H9 (cell line): ENCODE data around the gene NOP53. TPM values are rescaled to one million over a fixed set of nuclear protein-coding genes. Genes with fewer than 3 reads are reported as not detected.

Experiments
- DNase-seq: peaks from one replicate; pipeline ENCODE4 v3.0.0-alpha.2; 2017
- H2AFZ ChIP-seq: one replicate; pipeline ENCODE4 v1.6.1; 2013; ENCODE audit warnings: mild to moderate bottlenecking, low read length, control low read depth, moderate library complexity
- H2AK5ac ChIP-seq: 2 replicates; pipeline ENCODE4 v1.6.1; 2013; ENCODE audit warnings: low read length, control low read depth, mixed read lengths; ENCODE audit not compliant: insufficient read length
- H2BK120ac ChIP-seq: one replicate; pipeline ENCODE4 v1.6.1; 2013; ENCODE audit warnings: low read depth, mild to moderate bottlenecking, low read length, control low read depth, inconsistent platforms; ENCODE audit not compliant: poor library complexity, severe bottlenecking
- H2BK12ac ChIP-seq: 2 replicates; pipeline ENCODE4 v1.6.1; 2013; ENCODE audit warnings: low read length, control low read depth, mixed read lengths, low read depth; ENCODE audit not compliant: insufficient read length
- H2BK15ac ChIP-seq: 2 replicates; pipeline ENCODE4 v1.6.1; 2013; ENCODE audit warnings: low read depth, low read length, control low read depth
- H2BK20ac ChIP-seq: one replicate; pipeline ENCODE4 v1.6.1; 2013; ENCODE audit warnings: low read depth, mild to moderate bottlenecking, low read length, control low read depth, inconsistent platforms; ENCODE audit not compliant: poor library complexity, severe bottlenecking
- H2BK5ac ChIP-seq: 2 replicates; pipeline ENCODE4 v1.6.1; 2013; ENCODE audit warnings: low read length, control low read depth, mixed read lengths; ENCODE audit not compliant: insufficient read length
- H3K14ac ChIP-seq: 2 replicates; pipeline ENCODE4 v1.6.1; 2013; ENCODE audit warnings: low read length, control low read depth; ENCODE audit not compliant: insufficient read depth
- H3K18ac ChIP-seq: 2 replicates; pipeline ENCODE4 v1.6.1; 2013; ENCODE audit warnings: low read depth, mild to moderate bottlenecking, mixed read lengths, low read length, control low read depth; ENCODE audit not compliant: insufficient read length
- H3K23ac ChIP-seq: 2 replicates; pipeline ENCODE4 v1.6.1; 2013; ENCODE audit warnings: low read length, control low read depth, mixed read lengths, low read depth; ENCODE audit not compliant: insufficient read length
- H3K23me2 ChIP-seq: 2 replicates; pipeline ENCODE4 v1.6.1; 2013; ENCODE audit warnings: low read depth, mild to moderate bottlenecking, mixed read lengths, low read length, control low read depth; ENCODE audit not compliant: insufficient read length, poor library complexity, severe bottlenecking
- H3K27ac ChIP-seq: 2 replicates; pipeline ENCODE4 v1.5.1; 2013; ENCODE audit warnings: low read length, control low read depth, mixed read lengths, low read depth; ENCODE audit not compliant: insufficient read length
- H3K27me3 ChIP-seq: 2 replicates; pipeline ENCODE4 v1.6.1; 2013; ENCODE audit warnings: low read length, control low read depth, inconsistent platforms; ENCODE audit not compliant: insufficient read depth
- H3K4ac ChIP-seq: 2 replicates; pipeline ENCODE4 v1.6.1; 2013; ENCODE audit warnings: low read depth, mild to moderate bottlenecking, control low read depth, inconsistent platforms, low read length, moderate library complexity
- H3K4me1 ChIP-seq: 2 replicates; pipeline ENCODE4 v1.6.1; 2013; ENCODE audit warnings: low read length, control low read depth, inconsistent platforms; ENCODE audit not compliant: insufficient read depth
- H3K4me2 ChIP-seq: 2 replicates; pipeline ENCODE4 v1.6.1; 2013; ENCODE audit warnings: low read length, control low read depth, mixed read lengths; ENCODE audit not compliant: insufficient read length, insufficient read depth
- H3K56ac ChIP-seq: 2 replicates; pipeline ENCODE4 v1.6.1; 2013; ENCODE audit warnings: low read depth, mild to moderate bottlenecking, mixed read lengths, low read length, control low read depth; ENCODE audit not compliant: insufficient read length
- H3K79me1 ChIP-seq: 2 replicates; pipeline ENCODE4 v1.6.1; 2013; ENCODE audit warnings: low read depth, mild to moderate bottlenecking, moderate library complexity, low read length, control low read depth, inconsistent platforms; ENCODE audit not compliant: insufficient read depth, poor library complexity, severe bottlenecking
- H3K79me2 ChIP-seq: 2 replicates; pipeline ENCODE4 v1.6.1; 2013; ENCODE audit warnings: low read length, control low read depth, inconsistent platforms; ENCODE audit not compliant: insufficient read depth
- H3K9ac ChIP-seq: 2 replicates; pipeline ENCODE4 v1.6.1; 2013; ENCODE audit warnings: low read length, control low read depth, mixed read lengths; ENCODE audit not compliant: insufficient read length; ENCODE audit errors: extremely low read depth
- H3K9me3 ChIP-seq: one replicate; pipeline ENCODE4 v1.6.1; 2013; ENCODE audit warnings: low read depth, low read length, inconsistent platforms; ENCODE audit not compliant: control insufficient read depth
- H3T11ph ChIP-seq: one replicate; pipeline ENCODE4 v1.6.1; 2013; ENCODE audit warnings: mild to moderate bottlenecking, low read length, control low read depth, inconsistent platforms
- H4K20me1 ChIP-seq: one replicate; pipeline ENCODE4 v1.6.1; 2013; ENCODE audit not compliant: control insufficient read depth, insufficient read length, insufficient read depth
- H4K5ac ChIP-seq: 2 replicates; pipeline ENCODE4 v1.6.1; 2013; ENCODE audit warnings: low read depth, mild to moderate bottlenecking, mixed read lengths, low read length, control low read depth; ENCODE audit not compliant: insufficient read length
- H4K8ac ChIP-seq: replicated peaks from 2 replicates; pipeline ENCODE4 v1.6.1; 2013; ENCODE audit warnings: low read length, control low read depth, mixed read lengths, low read depth; ENCODE audit not compliant: insufficient read length
- H4K91ac ChIP-seq: 2 replicates; pipeline ENCODE4 v1.6.1; 2013; ENCODE audit warnings: low read depth, mild to moderate bottlenecking, moderate library complexity, mixed read lengths, low read length, control low read depth; ENCODE audit not compliant: insufficient read length
- H3K27ac Mint-ChIP-seq, 3 experiments: 2 replicates in 2 of 3; 3 replicates in 1 of 3; pipeline ENCODE4 v1.8.0; 2020 to 2021; ENCODE audit warnings: mixed read lengths in 3 of 3, mild to moderate bottlenecking in 1 of 3, moderate library complexity in 1 of 3
- H3K27me3 Mint-ChIP-seq: 2 replicates; pipeline ENCODE4 v1.8.0; 2021; ENCODE audit warnings: low read depth, mild to moderate bottlenecking, moderate library complexity, mixed read lengths
- H3K36me3 Mint-ChIP-seq, 3 experiments: 2 replicates in 2 of 3; 3 replicates in 1 of 3; pipeline ENCODE4 v1.8.0; 2020 to 2021; ENCODE audit warnings: low read depth in 3 of 3, mixed read lengths in 3 of 3; ENCODE audit not compliant: insufficient read depth in 1 of 3
- H3K4me1 Mint-ChIP-seq, 2 experiments: 2 replicates each; pipeline ENCODE4 v1.8.0; 2020; ENCODE audit warnings: mixed read lengths in 2 of 2
- H3K4me3 Mint-ChIP-seq, 2 experiments: 2 replicates in 1 of 2; 3 replicates in 1 of 2; pipeline ENCODE4 v1.8.0; 2020 to 2021; ENCODE audit warnings: mild to moderate bottlenecking in 2 of 2, mixed read lengths in 2 of 2, moderate library complexity in 1 of 2
- H3K9me3 Mint-ChIP-seq, 2 experiments: 2 replicates in 1 of 2; 3 replicates in 1 of 2; pipeline ENCODE4 v1.8.0; 2020; ENCODE audit warnings: mild to moderate bottlenecking in 2 of 2, mixed read lengths in 2 of 2, moderate library complexity in 1 of 2
- WGBS: extraction: QIAGEN DNeasy Blood & Tissue Kit; methylation state at CpG from one replicate; pipeline ENCODE4 v1.1.7; 2013; ENCODE audit warnings: missing lambda C conversion rate, low lambda C conversion rate, mixed read lengths; ENCODE audit not compliant: insufficient read length; ENCODE audit errors: extremely low coverage; 5-methylcytosine and 5-hydroxymethylcytosine counted together
- total RNA-seq: library from RNA; stranded (reverse); gene quantifications from 2 replicates; pipeline ENCODE4 v1.2.1, GENCODE V29; 2021
- TF ChIP-seq, protein P1 (sequence below): fragments of 200-600 bp; sonication (generic); conservative IDR thresholded peaks from 3 replicates; pipeline ENCODE4 v1.8.0; 2021; ENCODE audit warnings: antibody characterized with exemption, mild to moderate bottlenecking

NOP53 gene
- total RNA-seq, 1 experiment from 2014 or later, result 325 TPM

DNA sequence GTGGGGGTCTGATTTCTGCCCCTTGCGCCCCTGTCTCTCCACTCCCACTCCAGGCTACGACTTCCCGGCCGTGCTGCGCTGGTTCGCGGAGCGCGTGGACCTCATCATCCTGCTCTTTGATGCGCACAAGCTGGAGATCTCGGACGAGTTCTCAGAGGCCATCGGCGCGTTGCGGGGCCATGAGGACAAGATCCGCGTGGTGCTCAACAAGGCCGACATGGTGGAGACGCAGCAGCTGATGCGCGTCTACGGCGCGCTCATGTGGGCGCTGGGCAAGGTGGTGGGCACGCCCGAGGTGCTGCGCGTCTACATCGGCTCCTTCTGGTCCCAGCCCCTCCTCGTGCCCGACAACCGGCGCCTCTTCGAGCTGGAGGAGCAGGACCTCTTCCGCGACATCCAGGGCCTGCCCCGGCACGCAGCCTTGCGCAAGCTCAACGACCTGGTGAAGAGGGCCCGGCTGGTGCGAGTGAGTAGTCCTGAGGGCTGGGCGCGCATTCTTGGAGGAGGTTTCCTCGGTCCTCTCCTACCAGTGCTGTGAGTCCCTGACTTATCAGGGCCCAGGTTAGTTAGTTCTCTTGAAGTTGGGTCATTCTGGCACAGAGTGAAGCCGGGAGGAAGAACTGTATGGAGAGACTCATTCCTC lies 19.5 kb upstream of the NOP53 start:
- H3K9me3 Mint-ChIP-seq, result no peaks in the 10 kb centered on the region; a peak in 1 of 5 replicates
- H3K27me3 Mint-ChIP-seq, result no peaks in the 10 kb centered on the region; the same call in 1 of the 2 replicates
- no peaks in the 10 kb centered on the region for H3K9me3 ChIP-seq
- H2BK15ac ChIP-seq, result no peak overlapping the region
- H3K79me2 ChIP-seq, result no peaks in the 10 kb centered on the region
- H3K14ac ChIP-seq, result no peak overlapping the region; the same call in 1 of the 2 replicates
- no peak for DNase-seq
- no peak overlapping the region for H3T11ph ChIP-seq
- H4K8ac ChIP-seq, result no peak overlapping the region
- H3K27ac Mint-ChIP-seq, result no peak overlapping the region; a peak in 1 of 7 replicates
- no peak overlapping the region for H3K4ac ChIP-seq
- no peak overlapping the region for H3K9ac ChIP-seq
- H2AFZ ChIP-seq, result no peak overlapping the region
- no peaks in the 10 kb centered on the region for H3K79me1 ChIP-seq
- H2AK5ac ChIP-seq, result no peak overlapping the region
- no peak overlapping the region for H4K91ac ChIP-seq
- no peak overlapping the region for H3K23ac ChIP-seq
- H2BK5ac ChIP-seq, result no peak overlapping the region
- H4K20me1 ChIP-seq, result no peaks in the 10 kb centered on the region
- no peak overlapping the region for H3K18ac ChIP-seq
- no peaks in the 10 kb centered on the region for H3K27me3 ChIP-seq
- WGBS, result no CpG with 5 or more reads among the region's 48 CpGs
- no peak overlapping the region for H2BK20ac ChIP-seq
- H4K5ac ChIP-seq, result no peak overlapping the region
- H3K4me1 Mint-ChIP-seq, result peaks cover 11 to 13% of the 10 kb centered on the region in 2 experiments
- no peak overlapping the region for H3K4me2 ChIP-seq
- no peak overlapping the region for H3K4me3 Mint-ChIP-seq
- H2BK120ac ChIP-seq, result no peak overlapping the region
- H2BK12ac ChIP-seq, result no peak overlapping the region
- H3K56ac ChIP-seq, result no peak overlapping the region
- H3K4me1 ChIP-seq, result peaks cover 4% of the 10 kb centered on the region; the same call in 1 of the 2 replicates
- H3K27ac ChIP-seq, result no peak overlapping the region
- TF ChIP-seq, protein P1, sequence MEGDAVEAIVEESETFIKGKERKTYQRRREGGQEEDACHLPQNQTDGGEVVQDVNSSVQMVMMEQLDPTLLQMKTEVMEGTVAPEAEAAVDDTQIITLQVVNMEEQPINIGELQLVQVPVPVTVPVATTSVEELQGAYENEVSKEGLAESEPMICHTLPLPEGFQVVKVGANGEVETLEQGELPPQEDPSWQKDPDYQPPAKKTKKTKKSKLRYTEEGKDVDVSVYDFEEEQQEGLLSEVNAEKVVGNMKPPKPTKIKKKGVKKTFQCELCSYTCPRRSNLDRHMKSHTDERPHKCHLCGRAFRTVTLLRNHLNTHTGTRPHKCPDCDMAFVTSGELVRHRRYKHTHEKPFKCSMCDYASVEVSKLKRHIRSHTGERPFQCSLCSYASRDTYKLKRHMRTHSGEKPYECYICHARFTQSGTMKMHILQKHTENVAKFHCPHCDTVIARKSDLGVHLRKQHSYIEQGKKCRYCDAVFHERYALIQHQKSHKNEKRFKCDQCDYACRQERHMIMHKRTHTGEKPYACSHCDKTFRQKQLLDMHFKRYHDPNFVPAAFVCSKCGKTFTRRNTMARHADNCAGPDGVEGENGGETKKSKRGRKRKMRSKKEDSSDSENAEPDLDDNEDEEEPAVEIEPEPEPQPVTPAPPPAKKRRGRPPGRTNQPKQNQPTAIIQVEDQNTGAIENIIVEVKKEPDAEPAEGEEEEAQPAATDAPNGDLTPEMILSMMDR, result no peak
- H3K23me2 ChIP-seq, result peaks cover 6% of the 10 kb centered on the region
- H3K36me3 Mint-ChIP-seq, result peaks cover 0 to 14% (median 8%) of the 10 kb centered on the region in 3 experiments; a peak in 5 of 7 replicates
